HL-60 (cell line): ENCODE results near the gene CCDC6.

ENCODE experiments used
- DNase-seq, 2 experiments: peaks; one replicate each; pipeline ENCODE4 v3.0.0-alpha.2; 2010 to 2020; ENCODE audit warnings: low read depth in 1 of 2, low spot score in 1 of 2
- H3K27ac ChIP-seq: fragments of 250-450 bp; sonication (Bioruptor Pico); replicated peaks from 2 replicates; pipeline ENCODE4 v1.5.1; 2020; ENCODE audit warnings: mild to moderate bottlenecking, moderate library complexity
- H3K27me3 ChIP-seq: fragments of 250-450 bp; sonication (Bioruptor Pico); 2 replicates; pipeline ENCODE4 v1.5.1; 2021; ENCODE audit warnings: mild to moderate bottlenecking, moderate library complexity; ENCODE audit not compliant: insufficient read depth, poor library complexity, severe bottlenecking
- H3K4me3 ChIP-seq: replicated peaks from 2 replicates; pipeline ENCODE4 v1.5.1; 2011; ENCODE audit warnings: mild to moderate bottlenecking, control low read depth, low read length; ENCODE audit not compliant: insufficient read depth
- GABPA ChIP-seq: IDR thresholded peaks from 2 replicates; pipeline ENCODE4 v1.6.1; 2012; ENCODE audit warnings: low read depth
- POLR2AphosphoS5 ChIP-seq: IDR thresholded peaks from 2 replicates; pipeline ENCODE4 v1.6.1; 2012; ENCODE audit warnings: low read depth
- SPI1 ChIP-seq: IDR thresholded peaks from 2 replicates; pipeline ENCODE4 v1.6.1; 2012; ENCODE audit warnings: low read depth, mild to moderate bottlenecking, borderline replicate concordance
- TF ChIP-seq, protein P1 (sequence below): IDR thresholded peaks from one replicate; pipeline ENCODE4 v1.5.1; 2011; ENCODE audit warnings: low read length, control low read depth, inconsistent platforms; ENCODE audit not compliant: insufficient read depth
- TF ChIP-seq, protein P2 (sequence below): IDR thresholded peaks from 2 replicates; pipeline ENCODE4 v1.6.1; 2012; ENCODE audit warnings: low read depth; ENCODE audit not compliant: insufficient replicate concordance

CCDC6 gene

GRCh38 chr10:59869594-59869940 is 36.8 kb downstream of the CCDC6 start:
- TF ChIP-seq SPI1 = no peak
- TF ChIP-seq, protein P1, sequence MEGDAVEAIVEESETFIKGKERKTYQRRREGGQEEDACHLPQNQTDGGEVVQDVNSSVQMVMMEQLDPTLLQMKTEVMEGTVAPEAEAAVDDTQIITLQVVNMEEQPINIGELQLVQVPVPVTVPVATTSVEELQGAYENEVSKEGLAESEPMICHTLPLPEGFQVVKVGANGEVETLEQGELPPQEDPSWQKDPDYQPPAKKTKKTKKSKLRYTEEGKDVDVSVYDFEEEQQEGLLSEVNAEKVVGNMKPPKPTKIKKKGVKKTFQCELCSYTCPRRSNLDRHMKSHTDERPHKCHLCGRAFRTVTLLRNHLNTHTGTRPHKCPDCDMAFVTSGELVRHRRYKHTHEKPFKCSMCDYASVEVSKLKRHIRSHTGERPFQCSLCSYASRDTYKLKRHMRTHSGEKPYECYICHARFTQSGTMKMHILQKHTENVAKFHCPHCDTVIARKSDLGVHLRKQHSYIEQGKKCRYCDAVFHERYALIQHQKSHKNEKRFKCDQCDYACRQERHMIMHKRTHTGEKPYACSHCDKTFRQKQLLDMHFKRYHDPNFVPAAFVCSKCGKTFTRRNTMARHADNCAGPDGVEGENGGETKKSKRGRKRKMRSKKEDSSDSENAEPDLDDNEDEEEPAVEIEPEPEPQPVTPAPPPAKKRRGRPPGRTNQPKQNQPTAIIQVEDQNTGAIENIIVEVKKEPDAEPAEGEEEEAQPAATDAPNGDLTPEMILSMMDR = no peak
- TF ChIP-seq, protein P2, sequence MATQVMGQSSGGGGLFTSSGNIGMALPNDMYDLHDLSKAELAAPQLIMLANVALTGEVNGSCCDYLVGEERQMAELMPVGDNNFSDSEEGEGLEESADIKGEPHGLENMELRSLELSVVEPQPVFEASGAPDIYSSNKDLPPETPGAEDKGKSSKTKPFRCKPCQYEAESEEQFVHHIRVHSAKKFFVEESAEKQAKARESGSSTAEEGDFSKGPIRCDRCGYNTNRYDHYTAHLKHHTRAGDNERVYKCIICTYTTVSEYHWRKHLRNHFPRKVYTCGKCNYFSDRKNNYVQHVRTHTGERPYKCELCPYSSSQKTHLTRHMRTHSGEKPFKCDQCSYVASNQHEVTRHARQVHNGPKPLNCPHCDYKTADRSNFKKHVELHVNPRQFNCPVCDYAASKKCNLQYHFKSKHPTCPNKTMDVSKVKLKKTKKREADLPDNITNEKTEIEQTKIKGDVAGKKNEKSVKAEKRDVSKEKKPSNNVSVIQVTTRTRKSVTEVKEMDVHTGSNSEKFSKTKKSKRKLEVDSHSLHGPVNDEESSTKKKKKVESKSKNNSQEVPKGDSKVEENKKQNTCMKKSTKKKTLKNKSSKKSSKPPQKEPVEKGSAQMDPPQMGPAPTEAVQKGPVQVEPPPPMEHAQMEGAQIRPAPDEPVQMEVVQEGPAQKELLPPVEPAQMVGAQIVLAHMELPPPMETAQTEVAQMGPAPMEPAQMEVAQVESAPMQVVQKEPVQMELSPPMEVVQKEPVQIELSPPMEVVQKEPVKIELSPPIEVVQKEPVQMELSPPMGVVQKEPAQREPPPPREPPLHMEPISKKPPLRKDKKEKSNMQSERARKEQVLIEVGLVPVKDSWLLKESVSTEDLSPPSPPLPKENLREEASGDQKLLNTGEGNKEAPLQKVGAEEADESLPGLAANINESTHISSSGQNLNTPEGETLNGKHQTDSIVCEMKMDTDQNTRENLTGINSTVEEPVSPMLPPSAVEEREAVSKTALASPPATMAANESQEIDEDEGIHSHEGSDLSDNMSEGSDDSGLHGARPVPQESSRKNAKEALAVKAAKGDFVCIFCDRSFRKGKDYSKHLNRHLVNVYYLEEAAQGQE = no peak
- no peak for TF ChIP-seq GABPA
- TF ChIP-seq POLR2AphosphoS5 = no peak
- DNase-seq = no peak
- Histone ChIP-seq H3K27me3 (no peaks in the 10 kb centered on the region), H3K4me3 (no peak overlapping the region), H3K27ac (no peak overlapping the region)

- H3K27me3 ChIP-seq = no peaks in the 10 kb centered on the region
- H3K4me3 ChIP-seq = no peak overlapping the region
- no peak for DNase-seq
- H3K27ac ChIP-seq = no peak overlapping the region
- TF ChIP-seq SPI1 (no peak), POLR2AphosphoS5 (no peak), GABPA (no peak)
- TF ChIP-seq, protein P2 = no peak
- TF ChIP-seq, protein P1 = no peak
Measured at GRCh38 chr10:59868696-59869593, 37.4 kb downstream of the CCDC6 start.

DNA sequence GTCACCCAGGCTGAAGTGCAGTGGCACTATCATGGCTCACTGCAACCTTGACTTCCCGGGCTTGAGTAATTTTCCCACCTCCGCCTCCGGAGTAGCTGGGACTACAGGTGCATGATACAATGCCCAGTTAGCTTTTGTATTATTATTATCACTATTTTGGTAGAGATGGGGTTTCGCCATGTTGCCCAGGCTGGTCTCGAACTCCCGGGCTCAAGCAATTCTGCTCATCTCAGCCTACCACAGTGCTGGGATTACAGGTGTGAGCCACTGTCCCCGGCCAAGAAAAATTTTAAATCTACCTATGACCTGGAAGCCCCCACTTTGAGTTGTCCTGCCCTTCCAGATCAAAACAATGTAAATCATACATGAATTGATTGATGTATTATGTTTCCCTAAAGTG is 38.8 kb downstream of the CCDC6 start:
- no peak overlapping the region for H3K4me3 ChIP-seq
- H3K27ac ChIP-seq = no peak overlapping the region
- no peak for DNase-seq
- no peak for TF ChIP-seq POLR2AphosphoS5
- TF ChIP-seq, protein P1 = no peak
- TF ChIP-seq GABPA = no peak
- TF ChIP-seq SPI1 = no peak
- TF ChIP-seq, protein P2 = no peak
- no peaks in the 10 kb centered on the region for H3K27me3 ChIP-seq
